Peyer's patch (tissue), 4 donors: ENCODE results near the gene NIPA2. TPM values are rescaled to one million over a fixed set of nuclear protein-coding genes. Genes with fewer than 3 reads are reported as not detected.

Experiments used
- DNase-seq, 3 donors: peaks; one replicate each; pipeline ENCODE4 v3.0.0-alpha.2; 2017 to 2019
- H3K27ac ChIP-seq, 4 donors: fragments of 200-600 bp; sonication (generic); one replicate each; pipeline ENCODE4 v1.5.1; 2016 to 2019
- H3K27me3 ChIP-seq, 2 donors: fragments of 200-600 bp; sonication (generic); one replicate each; pipeline ENCODE4 v1.5.1; 2019
- H3K36me3 ChIP-seq, 3 donors: fragments of 200-600 bp; sonication (generic); one replicate each; pipeline ENCODE4 v1.5.1; 2016 to 2019
- H3K4me1 ChIP-seq, 4 donors: fragments of 200-600 bp; sonication (generic); one replicate each; pipeline ENCODE4 v1.5.1; 2016 to 2019
- H3K4me3 ChIP-seq, 4 donors: fragments of 200-600 bp; sonication (generic); 1 replicate in 3 of 4; 2 replicates in 1 of 4; pipeline ENCODE4 v1.5.1; 2016 to 2019; ENCODE audit warnings: mild to moderate bottlenecking in 1 of 4
- H3K9me3 ChIP-seq, 4 donors: fragments of 200-600 bp; sonication (generic); one replicate each; pipeline ENCODE4 v1.5.1; 2016 to 2019; ENCODE audit warnings: mild to moderate bottlenecking in 1 of 4
- POLR2A ChIP-seq, 2 donors: fragments of 450-650 bp; IDR thresholded peaks; one replicate each; pipeline ENCODE4 v1.5.1; 2017; ENCODE audit warnings: antibody characterized with exemption in 2 of 2, mild to moderate bottlenecking in 2 of 2, moderate library complexity in 2 of 2
- total RNA-seq, 4 donors: library from RNA; depleted of rRNA; stranded (reverse); fragments of >200 nt; gene quantifications; one replicate each; pipeline ENCODE4 v1.1.0, GENCODE V29; 2016
- TF ChIP-seq, protein P1 (sequence below), 6 experiments: fragments of 450-650 bp in 4 of 6; fragments of 200-600 bp in 2 of 6; sonication (generic) in 1 of 6; IDR thresholded peaks; one replicate each; pipeline ENCODE4 v1.5.1; 2017 to 2019; ENCODE audit warnings: antibody characterized with exemption in 6 of 6, mild to moderate bottlenecking in 3 of 6, moderate library complexity in 1 of 6

NIPA2 gene
- total RNA-seq, 4 donors from 2014 or later, result 46.4 to 79.7 (median 65.7) TPM

DNA sequence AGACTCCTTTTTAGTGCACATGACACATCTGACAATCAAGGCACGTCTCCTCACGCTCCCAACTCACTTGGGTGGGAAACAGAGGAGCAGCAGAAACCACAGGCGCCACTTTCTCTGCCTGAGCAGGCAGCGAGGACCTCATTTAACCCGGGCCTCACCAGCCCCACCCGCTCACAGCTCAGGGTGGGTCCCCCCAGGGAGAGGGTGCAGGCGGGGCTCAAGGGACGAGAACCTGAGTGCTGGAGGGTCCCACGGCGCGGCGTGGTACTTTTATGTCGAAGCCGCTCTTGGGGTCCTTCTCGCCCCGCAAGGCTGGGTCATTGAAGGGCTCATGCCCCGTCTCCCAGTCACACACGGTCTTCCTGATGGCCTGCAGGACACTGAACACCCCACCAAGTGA lies 79.1 kb downstream of the NIPA2 start:
- peaks cover 0 to 74% (median 0%) of the 10 kb centered on the region in 3 donors for H3K36me3 ChIP-seq
- no peak for DNase-seq
- TF ChIP-seq, protein P1, sequence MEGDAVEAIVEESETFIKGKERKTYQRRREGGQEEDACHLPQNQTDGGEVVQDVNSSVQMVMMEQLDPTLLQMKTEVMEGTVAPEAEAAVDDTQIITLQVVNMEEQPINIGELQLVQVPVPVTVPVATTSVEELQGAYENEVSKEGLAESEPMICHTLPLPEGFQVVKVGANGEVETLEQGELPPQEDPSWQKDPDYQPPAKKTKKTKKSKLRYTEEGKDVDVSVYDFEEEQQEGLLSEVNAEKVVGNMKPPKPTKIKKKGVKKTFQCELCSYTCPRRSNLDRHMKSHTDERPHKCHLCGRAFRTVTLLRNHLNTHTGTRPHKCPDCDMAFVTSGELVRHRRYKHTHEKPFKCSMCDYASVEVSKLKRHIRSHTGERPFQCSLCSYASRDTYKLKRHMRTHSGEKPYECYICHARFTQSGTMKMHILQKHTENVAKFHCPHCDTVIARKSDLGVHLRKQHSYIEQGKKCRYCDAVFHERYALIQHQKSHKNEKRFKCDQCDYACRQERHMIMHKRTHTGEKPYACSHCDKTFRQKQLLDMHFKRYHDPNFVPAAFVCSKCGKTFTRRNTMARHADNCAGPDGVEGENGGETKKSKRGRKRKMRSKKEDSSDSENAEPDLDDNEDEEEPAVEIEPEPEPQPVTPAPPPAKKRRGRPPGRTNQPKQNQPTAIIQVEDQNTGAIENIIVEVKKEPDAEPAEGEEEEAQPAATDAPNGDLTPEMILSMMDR (IDR thresholded peaks at IDR 0.05), result no peak
- TF ChIP-seq POLR2A (IDR thresholded peaks at IDR 0.05), result no peak
- no peak overlapping the region for H3K27ac ChIP-seq
- no peaks in the 10 kb centered on the region for H3K4me1 ChIP-seq
- H3K9me3 ChIP-seq, result no peaks in the 10 kb centered on the region
- no peak overlapping the region for H3K4me3 ChIP-seq
- H3K27me3 ChIP-seq, result no peaks in the 10 kb centered on the region

Other genes with a start within 250 kb of the NIPA2 start
- gene NIPA1, start 52.0 kb upstream of the NIPA2 start, total RNA-seq, result 10 to 100 TPM in 3 of 4 donors, 1 to 10 TPM in 1; 7.4 to 34.0 (median 22.3) TPM
- 100 to 1,000 TPM in 3 of 4 donors, 10 to 100 TPM in 1; 61.9 to 139 (median 117) TPM for gene CYFIP1, start 141.7 kb downstream of the NIPA2 start, total RNA-seq
- 10 to 100 TPM; 10.3 to 35.5 (median 26.1) TPM for gene TUBGCP5, start 200.9 kb downstream of the NIPA2 start, total RNA-seq